ENCODE measurements around the gene PHF21B.

Gene PHF21B

GRCh38 chr22:45014654-45015053 is 4.8 kb upstream of the PHF21B start:
- DNase-seq (ENCODE audit: low read depth in 2 of 2), result no peak

- DNase-seq (ENCODE audit: low read depth in 2 of 2), result no peak
Observed at GRCh38 chr22:45013138-45013537, 3.3 kb upstream of the PHF21B start.

- DNase-seq (ENCODE audit: low read depth in 2 of 2), result no peak
Observed at GRCh38 chr22:45010532-45010900, 711 bp upstream of the PHF21B start.

GRCh38 chr22:45008751-45009605 is 827 bp downstream of the PHF21B start:
- DNase-seq (ENCODE audit: low read depth in 2 of 2), result no peak

GRCh38 chr22:45008186-45008681 is 1.6 kb downstream of the PHF21B start:
- no peak for DNase-seq (ENCODE audit: low read depth in 2 of 2)

- no peak for DNase-seq (ENCODE audit: low read depth in 2 of 2)
Observed at GRCh38 chr22:45007391-45008185, 2.2 kb downstream of the PHF21B start.

- no peak for DNase-seq (ENCODE audit: low read depth in 2 of 2)
Observed at GRCh38 chr22:45006964-45007390, 2.8 kb downstream of the PHF21B start.

GRCh38 chr22:45006111-45006963 is 3.5 kb downstream of the PHF21B start:
- no peak for DNase-seq (ENCODE audit: low read depth in 2 of 2)

GRCh38 chr22:45001653-45002052 is 8.2 kb downstream of the PHF21B start:
- DNase-seq (ENCODE audit: low read depth in 2 of 2), result no peak

GRCh38 chr22:45000330-45000729 is 9.5 kb downstream of the PHF21B start:
- no peak for DNase-seq (ENCODE audit: low read depth in 2 of 2)

GRCh38 chr22:44999687-45000086 is 10.1 kb downstream of the PHF21B start:
- no peak for DNase-seq (ENCODE audit: low read depth in 2 of 2)

- DNase-seq (ENCODE audit: low read depth in 2 of 2), result no peak
Observed at GRCh38 chr22:44999231-44999630, 10.6 kb downstream of the PHF21B start.

- no peak for DNase-seq (ENCODE audit: low read depth in 2 of 2)
Observed at GRCh38 chr22:44998296-44998695, 11.5 kb downstream of the PHF21B start.

GRCh38 chr22:44997060-44997459 is 12.7 kb downstream of the PHF21B start:
- no peak for DNase-seq (ENCODE audit: low read depth in 2 of 2)

- no peak for DNase-seq (ENCODE audit: low read depth in 2 of 2)
Observed at GRCh38 chr22:44996648-44997047, 13.2 kb downstream of the PHF21B start.

GRCh38 chr22:44996120-44996519 is 13.7 kb downstream of the PHF21B start:
- no peak for DNase-seq (ENCODE audit: low read depth in 2 of 2)

GRCh38 chr22:44995715-44996114 is 14.1 kb downstream of the PHF21B start:
- DNase-seq (ENCODE audit: low read depth in 2 of 2), result no peak

GRCh38 chr22:44995105-44995514 is 14.7 kb downstream of the PHF21B start:
- DNase-seq (ENCODE audit: low read depth in 2 of 2), result no peak

GRCh38 chr22:44994399-44995104 is 15.3 kb downstream of the PHF21B start:
- DNase-seq (ENCODE audit: low read depth in 2 of 2), result no peak

GRCh38 chr22:44992166-44992565 is 17.6 kb downstream of the PHF21B start:
- DNase-seq (ENCODE audit: low read depth in 2 of 2), result no peak

GRCh38 chr22:44991218-44991617 is 18.6 kb downstream of the PHF21B start:
- DNase-seq (ENCODE audit: low read depth in 2 of 2), result no peak
